NCI-H1048 (cell line): ENCODE results near the gene RNF215.

Experiments
- DNase-seq: peaks from one replicate; lab custom pipeline; 2025; lab: John Stamatoyannopoulos, UW

RNF215 gene

GRCh38 chr22:30386960-30387827 lies at the start of gene RNF215:
TSS of gene RNF215 (minus strand) at chr22:30387411. CDS start at chr22:30387313, 98 bp downstream.
- peak; percentile 62 for DNase-seq

- DNase-seq: no peak
Measured at GRCh38 chr22:30436196-30436595, 49.0 kb upstream of the RNF215 start.

GRCh38 chr22:30435674-30436126 lies 48.5 kb upstream of the RNF215 start:
- no peak for DNase-seq

- DNase-seq: no peak
Measured at GRCh38 chr22:30434843-30435242, 47.6 kb upstream of the RNF215 start.

GRCh38 chr22:30433773-30434172 lies 46.6 kb upstream of the RNF215 start:
- DNase-seq: no peak

GRCh38 chr22:30433227-30433626 lies 46.0 kb upstream of the RNF215 start:
- no peak for DNase-seq

GRCh38 chr22:30432520-30432919 lies 45.3 kb upstream of the RNF215 start:
- no peak for DNase-seq

GRCh38 chr22:30432096-30432495 lies 44.9 kb upstream of the RNF215 start:
- DNase-seq: no peak

- DNase-seq: no peak
Measured at GRCh38 chr22:30430933-30431332, 43.7 kb upstream of the RNF215 start.

GRCh38 chr22:30429887-30430286 lies 42.7 kb upstream of the RNF215 start:
- DNase-seq: no peak

- DNase-seq: no peak
Measured at GRCh38 chr22:30427871-30428270, 40.7 kb upstream of the RNF215 start.

GRCh38 chr22:30426388-30427353 lies 39.5 kb upstream of the RNF215 start:
- DNase-seq: peak; percentile 46

GRCh38 chr22:30425616-30426387 lies 38.6 kb upstream of the RNF215 start, which contains the start of gene MTFP1:
TSS of gene MTFP1 (plus strand) at chr22:30425768. CDS start at chr22:30425880, 112 bp downstream.
- DNase-seq: peak; percentile 29

- DNase-seq: no peak
Measured at GRCh38 chr22:30425327-30425615, 38.1 kb upstream of the RNF215 start.

GRCh38 chr22:30424534-30425326 lies 37.5 kb upstream of the RNF215 start:
- no peak for DNase-seq

- peak; percentile 98 for DNase-seq
Measured at GRCh38 chr22:30423959-30424533, 36.8 kb upstream of the RNF215 start.

- DNase-seq: no peak
Measured at GRCh38 chr22:30423301-30423958, 36.2 kb upstream of the RNF215 start.

- DNase-seq: no peak
Measured at GRCh38 chr22:30422481-30423300, 35.5 kb upstream of the RNF215 start.
